H9 (cell line): Measurements from ENCODE around the gene MYOZ3. TPM values are rescaled to one million over a fixed set of nuclear protein-coding genes. Genes with fewer than 3 reads are reported as not detected.

Source experiments
- DNase-seq: peaks from one replicate; pipeline ENCODE4 v3.0.0-alpha.2; 2017
- H2AFZ ChIP-seq: one replicate; pipeline ENCODE4 v1.6.1; 2013; ENCODE audit warnings: mild to moderate bottlenecking, low read length, control low read depth, moderate library complexity
- H2AK5ac ChIP-seq: 2 replicates; pipeline ENCODE4 v1.6.1; 2013; ENCODE audit warnings: low read length, control low read depth, mixed read lengths; ENCODE audit not compliant: insufficient read length
- H2BK120ac ChIP-seq: one replicate; pipeline ENCODE4 v1.6.1; 2013; ENCODE audit warnings: low read depth, mild to moderate bottlenecking, low read length, control low read depth, inconsistent platforms; ENCODE audit not compliant: poor library complexity, severe bottlenecking
- H2BK12ac ChIP-seq: 2 replicates; pipeline ENCODE4 v1.6.1; 2013; ENCODE audit warnings: low read length, control low read depth, mixed read lengths, low read depth; ENCODE audit not compliant: insufficient read length
- H2BK15ac ChIP-seq: 2 replicates; pipeline ENCODE4 v1.6.1; 2013; ENCODE audit warnings: low read depth, low read length, control low read depth
- H2BK20ac ChIP-seq: one replicate; pipeline ENCODE4 v1.6.1; 2013; ENCODE audit warnings: low read depth, mild to moderate bottlenecking, low read length, control low read depth, inconsistent platforms; ENCODE audit not compliant: poor library complexity, severe bottlenecking
- H2BK5ac ChIP-seq: 2 replicates; pipeline ENCODE4 v1.6.1; 2013; ENCODE audit warnings: low read length, control low read depth, mixed read lengths; ENCODE audit not compliant: insufficient read length
- H3K14ac ChIP-seq: 2 replicates; pipeline ENCODE4 v1.6.1; 2013; ENCODE audit warnings: low read length, control low read depth; ENCODE audit not compliant: insufficient read depth
- H3K18ac ChIP-seq: 2 replicates; pipeline ENCODE4 v1.6.1; 2013; ENCODE audit warnings: low read depth, mild to moderate bottlenecking, mixed read lengths, low read length, control low read depth; ENCODE audit not compliant: insufficient read length
- H3K23ac ChIP-seq: 2 replicates; pipeline ENCODE4 v1.6.1; 2013; ENCODE audit warnings: low read length, control low read depth, mixed read lengths, low read depth; ENCODE audit not compliant: insufficient read length
- H3K23me2 ChIP-seq: 2 replicates; pipeline ENCODE4 v1.6.1; 2013; ENCODE audit warnings: low read depth, mild to moderate bottlenecking, mixed read lengths, low read length, control low read depth; ENCODE audit not compliant: insufficient read length, poor library complexity, severe bottlenecking
- H3K27ac ChIP-seq: 2 replicates; pipeline ENCODE4 v1.5.1; 2013; ENCODE audit warnings: low read length, control low read depth, mixed read lengths, low read depth; ENCODE audit not compliant: insufficient read length
- H3K27me3 ChIP-seq: 2 replicates; pipeline ENCODE4 v1.6.1; 2013; ENCODE audit warnings: low read length, control low read depth, inconsistent platforms; ENCODE audit not compliant: insufficient read depth
- H3K4ac ChIP-seq: 2 replicates; pipeline ENCODE4 v1.6.1; 2013; ENCODE audit warnings: low read depth, mild to moderate bottlenecking, control low read depth, inconsistent platforms, low read length, moderate library complexity
- H3K4me1 ChIP-seq: 2 replicates; pipeline ENCODE4 v1.6.1; 2013; ENCODE audit warnings: low read length, control low read depth, inconsistent platforms; ENCODE audit not compliant: insufficient read depth
- H3K4me2 ChIP-seq: 2 replicates; pipeline ENCODE4 v1.6.1; 2013; ENCODE audit warnings: low read length, control low read depth, mixed read lengths; ENCODE audit not compliant: insufficient read length, insufficient read depth
- H3K56ac ChIP-seq: 2 replicates; pipeline ENCODE4 v1.6.1; 2013; ENCODE audit warnings: low read depth, mild to moderate bottlenecking, mixed read lengths, low read length, control low read depth; ENCODE audit not compliant: insufficient read length
- H3K79me1 ChIP-seq: 2 replicates; pipeline ENCODE4 v1.6.1; 2013; ENCODE audit warnings: low read depth, mild to moderate bottlenecking, moderate library complexity, low read length, control low read depth, inconsistent platforms; ENCODE audit not compliant: insufficient read depth, poor library complexity, severe bottlenecking
- H3K79me2 ChIP-seq: 2 replicates; pipeline ENCODE4 v1.6.1; 2013; ENCODE audit warnings: low read length, control low read depth, inconsistent platforms; ENCODE audit not compliant: insufficient read depth
- H3K9ac ChIP-seq: 2 replicates; pipeline ENCODE4 v1.6.1; 2013; ENCODE audit warnings: low read length, control low read depth, mixed read lengths; ENCODE audit not compliant: insufficient read length; ENCODE audit errors: extremely low read depth
- H3K9me3 ChIP-seq: one replicate; pipeline ENCODE4 v1.6.1; 2013; ENCODE audit warnings: low read depth, low read length, inconsistent platforms; ENCODE audit not compliant: control insufficient read depth
- H3T11ph ChIP-seq: one replicate; pipeline ENCODE4 v1.6.1; 2013; ENCODE audit warnings: mild to moderate bottlenecking, low read length, control low read depth, inconsistent platforms
- H4K20me1 ChIP-seq: one replicate; pipeline ENCODE4 v1.6.1; 2013; ENCODE audit not compliant: control insufficient read depth, insufficient read length, insufficient read depth
- H4K5ac ChIP-seq: 2 replicates; pipeline ENCODE4 v1.6.1; 2013; ENCODE audit warnings: low read depth, mild to moderate bottlenecking, mixed read lengths, low read length, control low read depth; ENCODE audit not compliant: insufficient read length
- H4K8ac ChIP-seq: replicated peaks from 2 replicates; pipeline ENCODE4 v1.6.1; 2013; ENCODE audit warnings: low read length, control low read depth, mixed read lengths, low read depth; ENCODE audit not compliant: insufficient read length
- H4K91ac ChIP-seq: 2 replicates; pipeline ENCODE4 v1.6.1; 2013; ENCODE audit warnings: low read depth, mild to moderate bottlenecking, moderate library complexity, mixed read lengths, low read length, control low read depth; ENCODE audit not compliant: insufficient read length
- H3K27ac Mint-ChIP-seq, 3 experiments: 2 replicates in 2 of 3; 3 replicates in 1 of 3; pipeline ENCODE4 v1.8.0; 2020 to 2021; ENCODE audit warnings: mixed read lengths in 3 of 3, mild to moderate bottlenecking in 1 of 3, moderate library complexity in 1 of 3
- H3K27me3 Mint-ChIP-seq: 2 replicates; pipeline ENCODE4 v1.8.0; 2021; ENCODE audit warnings: low read depth, mild to moderate bottlenecking, moderate library complexity, mixed read lengths
- H3K36me3 Mint-ChIP-seq, 3 experiments: 2 replicates in 2 of 3; 3 replicates in 1 of 3; pipeline ENCODE4 v1.8.0; 2020 to 2021; ENCODE audit warnings: low read depth in 3 of 3, mixed read lengths in 3 of 3; ENCODE audit not compliant: insufficient read depth in 1 of 3
- H3K4me1 Mint-ChIP-seq, 2 experiments: 2 replicates each; pipeline ENCODE4 v1.8.0; 2020; ENCODE audit warnings: mixed read lengths in 2 of 2
- H3K4me3 Mint-ChIP-seq, 2 experiments: 2 replicates in 1 of 2; 3 replicates in 1 of 2; pipeline ENCODE4 v1.8.0; 2020 to 2021; ENCODE audit warnings: mild to moderate bottlenecking in 2 of 2, mixed read lengths in 2 of 2, moderate library complexity in 1 of 2
- H3K9me3 Mint-ChIP-seq, 2 experiments: 2 replicates in 1 of 2; 3 replicates in 1 of 2; pipeline ENCODE4 v1.8.0; 2020; ENCODE audit warnings: mild to moderate bottlenecking in 2 of 2, mixed read lengths in 2 of 2, moderate library complexity in 1 of 2
- CTCF ChIP-seq: fragments of 200-600 bp; sonication (generic); conservative IDR thresholded peaks from 3 replicates; pipeline ENCODE4 v1.8.0; 2021; ENCODE audit warnings: antibody characterized with exemption, mild to moderate bottlenecking
- WGBS: extraction: QIAGEN DNeasy Blood & Tissue Kit; methylation state at CpG from one replicate; pipeline ENCODE4 v1.1.7; 2013; ENCODE audit warnings: missing lambda C conversion rate, low lambda C conversion rate, mixed read lengths; ENCODE audit not compliant: insufficient read length; ENCODE audit errors: extremely low coverage; 5-methylcytosine and 5-hydroxymethylcytosine counted together
- total RNA-seq: library from RNA; stranded (reverse); gene quantifications from 2 replicates; pipeline ENCODE4 v1.2.1, GENCODE V29; 2021

MYOZ3 gene
- total RNA-seq, 1 experiment from 2014 or later: 18.1 TPM

- Histone ChIP-seq H3K27ac (no peak overlapping the region), H3K9ac (no peak overlapping the region)
- peaks cover 36 to 51% of the 10 kb centered on the region in 2 experiments for H3K4me1 Mint-ChIP-seq
These were observed 17.0 kb upstream of the MYOZ3 start for GRCh38 chr5:150644058-150644457.

More at GRCh38 chr5:150644058-150644457, 17.0 kb upstream of the MYOZ3 start:
- no peak overlapping the region for H2BK15ac ChIP-seq
- Mint-ChIP-seq H3K4me3 (no peak overlapping the region), H3K27me3 (peaks cover 2% of the 10 kb centered on the region; the same call in 1 of the 2 replicates), H3K27ac (peak overlapping the region in 2 of 3 experiments; percentile 44 to 85; a peak in 5 of 7 replicates), H3K9me3 (no peaks in the 10 kb centered on the region), H3K36me3 (no peaks in the 10 kb centered on the region)
- no peak overlapping the region for H3K14ac ChIP-seq
- H2BK5ac ChIP-seq: no peak overlapping the region
- no peaks in the 10 kb centered on the region for H3K27me3 ChIP-seq
- no peak overlapping the region for H4K8ac ChIP-seq
- H4K91ac ChIP-seq: no peak overlapping the region
- H2BK120ac ChIP-seq: no peak overlapping the region
- no peaks in the 10 kb centered on the region for H3K23me2 ChIP-seq
- no peak overlapping the region for H3K23ac ChIP-seq
- H4K20me1 ChIP-seq: no peaks in the 10 kb centered on the region
- H2AFZ ChIP-seq: no peak overlapping the region
- no peak overlapping the region for H4K5ac ChIP-seq
- no peak overlapping the region for H2BK20ac ChIP-seq
- no peak for DNase-seq
- no peak overlapping the region for H3K4ac ChIP-seq
- no peak overlapping the region for H3T11ph ChIP-seq
- no peaks in the 10 kb centered on the region for H3K79me2 ChIP-seq
- no peak overlapping the region for H2AK5ac ChIP-seq
- no peak overlapping the region for H3K18ac ChIP-seq
- H3K4me1 ChIP-seq: peaks cover 2% of the 10 kb centered on the region; the same call in 1 of the 2 replicates
- no peak for TF ChIP-seq CTCF
- no peak overlapping the region for H3K56ac ChIP-seq
- no peak overlapping the region for H2BK12ac ChIP-seq
- H3K79me1 ChIP-seq: no peaks in the 10 kb centered on the region
- H3K9me3 ChIP-seq: no peaks in the 10 kb centered on the region
- no CpG with 5 or more reads among the region's 5 CpGs for WGBS
- no peak overlapping the region for H3K4me2 ChIP-seq
